Hindlimb muscle (tissue), 1 donor: ENCODE measurements around the gene SP5. TPM values are rescaled to one million over a fixed set of nuclear protein-coding genes. Genes with fewer than 3 reads are reported as not detected.
"Not testable (repeated sequence)": the region's sequence is repeated elsewhere in the genome, so short reads cannot be mapped to it uniquely, and the experiment has no call there.

ENCODE experiments used
- DNase-seq: peaks from one replicate; pipeline ENCODE4 v3.0.0-alpha.2; 2013
- polyA plus RNA-seq: library from polyadenylated mRNA; unstranded; fragments of 120-200 nt; gene quantifications from one replicate; pipeline ENCODE4 v1.2.1, GENCODE V29; 2013; ENCODE audit not compliant: insufficient read length

Gene SP5
- 5.5 TPM for polyA plus RNA-seq

DNA sequence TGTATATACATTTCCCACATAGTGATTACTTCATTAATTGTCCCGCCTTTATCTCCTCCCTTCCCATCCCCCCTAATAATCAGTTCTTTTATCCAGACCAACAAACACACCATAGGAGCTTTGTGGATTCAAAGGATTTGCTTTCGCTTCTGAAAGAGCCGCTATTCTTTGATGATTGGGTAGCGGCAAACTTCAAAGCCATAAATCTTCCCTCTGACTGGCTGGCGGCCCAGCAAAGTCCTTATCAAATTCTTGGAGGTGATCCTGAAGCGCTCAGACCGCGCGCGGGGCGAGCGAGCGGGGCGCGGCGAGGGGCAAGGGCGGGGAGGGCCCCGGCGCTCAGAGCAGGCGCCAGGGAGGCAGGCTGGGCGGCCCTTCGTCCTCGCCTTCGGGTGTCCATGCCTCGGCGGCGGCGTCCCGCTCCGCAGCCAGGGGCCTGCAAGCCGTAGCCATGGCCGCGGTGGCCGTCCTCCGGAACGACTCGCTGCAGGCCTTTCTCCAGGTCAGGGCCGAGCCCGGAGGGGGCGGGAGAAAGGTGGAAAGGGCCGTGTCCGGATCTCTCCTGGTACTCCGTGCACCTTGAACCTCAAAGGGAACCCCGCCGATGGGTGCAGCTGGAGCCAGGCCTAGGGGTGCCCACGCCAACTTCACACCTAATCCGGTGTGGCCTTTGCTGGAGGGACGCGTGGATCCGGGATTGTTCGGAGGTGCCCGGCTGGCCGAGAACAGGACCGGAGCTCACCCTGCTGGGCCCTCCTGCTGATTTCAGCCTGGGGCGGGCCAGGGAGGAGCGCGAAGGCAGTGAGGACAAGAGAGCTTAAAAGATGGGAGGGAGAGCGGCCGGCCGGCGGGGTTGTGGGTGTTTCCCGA, at the start of gene SP5:
TSS of gene SP5 (plus strand) at position 276 of the 870 bp plus-strand sequence. CDS start at position 452, 176 bp downstream.
- no peak for DNase-seq

DNA sequence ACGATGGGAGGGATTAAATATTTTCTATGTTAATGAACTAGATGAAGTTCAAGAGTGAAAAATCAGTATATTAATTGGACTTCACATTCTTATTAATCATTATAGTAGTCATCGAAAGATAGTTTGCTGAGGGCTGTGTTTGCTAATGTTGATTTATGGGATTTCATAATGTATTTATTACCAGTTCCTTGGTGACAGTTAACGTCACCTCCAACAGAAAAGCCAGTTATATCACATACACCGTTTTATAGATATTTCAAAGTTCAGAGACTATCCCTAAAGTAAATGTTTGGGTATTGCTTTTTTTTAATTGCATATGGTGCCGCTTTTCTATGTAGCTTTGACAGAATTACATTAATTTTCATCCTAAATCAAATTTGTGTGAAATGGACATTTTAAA, 49.4 kb upstream of the SP5 start:
- DNase-seq = no peak

DNA sequence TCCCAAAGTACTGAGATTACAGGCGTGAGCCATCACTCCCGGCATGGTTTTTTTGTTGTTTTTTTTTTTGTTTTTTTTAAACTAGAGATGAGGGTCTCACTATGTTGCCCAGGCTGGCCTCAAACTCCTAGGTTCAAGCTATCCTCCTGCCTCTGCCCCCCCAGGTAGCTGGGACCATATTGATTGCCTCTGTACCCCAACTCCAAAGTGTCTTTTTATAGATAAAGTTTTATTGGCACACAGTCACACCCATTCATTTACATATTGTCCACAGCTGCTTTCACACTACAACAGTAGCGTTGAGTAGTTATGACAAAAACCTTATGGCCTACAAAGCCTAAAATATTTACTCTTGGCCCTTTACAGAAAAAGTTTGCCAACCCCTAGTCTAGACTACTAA, 45.2 kb upstream of the SP5 start:
- DNase-seq = no peak

DNA sequence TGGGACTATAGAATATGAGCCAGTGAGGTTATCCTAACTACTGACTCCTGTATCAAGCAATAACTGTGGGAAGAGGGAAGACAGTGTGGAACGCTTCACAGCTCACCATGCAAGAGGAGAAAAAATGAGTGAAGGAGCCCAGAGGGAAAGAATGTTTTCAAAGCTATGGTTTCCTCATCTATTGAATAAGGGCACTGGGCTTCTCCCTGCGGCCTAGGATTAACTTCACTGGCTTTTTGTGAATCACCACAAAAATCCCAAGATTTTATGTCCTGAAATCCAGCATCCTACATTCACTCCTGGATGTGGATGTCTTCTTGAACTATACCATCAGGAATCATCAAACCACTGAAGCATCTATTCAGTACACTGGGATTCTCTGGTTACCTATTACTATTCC, 44.5 kb upstream of the SP5 start:
- no peak for DNase-seq

DNA sequence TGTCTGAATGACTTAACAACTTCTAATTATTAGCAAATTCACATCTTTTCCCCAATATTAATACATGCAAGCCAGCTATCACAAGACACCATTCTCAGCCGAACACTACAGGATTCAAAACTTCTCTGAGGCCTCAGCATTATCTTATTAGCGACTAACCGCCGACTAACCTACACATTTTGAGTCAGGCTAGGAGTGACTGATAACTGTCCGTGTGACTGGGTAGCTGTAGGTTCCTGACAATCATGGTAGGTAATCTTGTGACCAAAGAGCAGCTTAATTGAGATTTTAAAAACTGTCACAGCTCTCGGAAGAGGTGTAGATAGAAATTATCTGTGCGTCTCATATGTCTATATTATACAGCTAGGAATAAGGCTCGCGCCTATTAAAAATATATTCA, 44.1 kb upstream of the SP5 start:
- DNase-seq = no peak

DNA sequence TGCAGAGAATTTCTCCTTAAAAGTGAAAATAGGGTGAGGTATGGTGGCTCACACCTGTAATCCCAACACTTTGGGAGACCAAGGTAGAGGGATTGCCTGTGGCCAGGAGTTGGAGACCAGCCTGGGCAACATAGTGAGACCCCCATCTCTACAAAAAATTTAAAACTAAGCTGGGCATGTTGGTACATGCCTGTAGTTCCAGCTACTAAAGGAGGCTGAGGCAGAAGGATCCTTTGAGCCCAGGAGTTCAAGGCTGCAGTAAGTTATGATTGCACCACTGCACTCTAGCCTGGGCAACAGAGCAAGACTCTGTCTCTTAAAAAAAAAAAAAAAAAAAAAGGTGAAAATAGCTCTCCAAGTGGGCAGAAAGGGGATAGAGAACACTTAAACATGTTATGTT, 40.9 kb upstream of the SP5 start:
- DNase-seq = not testable (repeated sequence)

DNA sequence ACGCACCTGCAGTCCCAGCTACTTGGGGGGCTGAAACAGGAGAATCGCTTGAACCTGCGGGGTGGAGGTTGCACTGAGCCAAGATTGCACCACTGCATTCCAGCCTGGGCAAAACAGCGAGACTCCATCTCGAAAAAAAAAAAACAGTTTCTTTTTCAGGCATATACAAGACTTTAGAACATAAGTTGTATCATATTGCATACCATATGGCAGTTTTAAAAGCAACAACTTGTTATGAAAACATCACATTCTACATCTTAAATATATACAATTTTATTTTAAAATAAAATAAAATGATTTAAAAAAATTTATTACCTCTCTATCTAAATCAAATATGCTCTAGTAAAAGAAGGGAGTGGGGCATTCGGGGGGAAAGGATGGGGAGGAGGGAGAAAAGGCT, 39.4 kb upstream of the SP5 start:
- DNase-seq = no peak

DNA sequence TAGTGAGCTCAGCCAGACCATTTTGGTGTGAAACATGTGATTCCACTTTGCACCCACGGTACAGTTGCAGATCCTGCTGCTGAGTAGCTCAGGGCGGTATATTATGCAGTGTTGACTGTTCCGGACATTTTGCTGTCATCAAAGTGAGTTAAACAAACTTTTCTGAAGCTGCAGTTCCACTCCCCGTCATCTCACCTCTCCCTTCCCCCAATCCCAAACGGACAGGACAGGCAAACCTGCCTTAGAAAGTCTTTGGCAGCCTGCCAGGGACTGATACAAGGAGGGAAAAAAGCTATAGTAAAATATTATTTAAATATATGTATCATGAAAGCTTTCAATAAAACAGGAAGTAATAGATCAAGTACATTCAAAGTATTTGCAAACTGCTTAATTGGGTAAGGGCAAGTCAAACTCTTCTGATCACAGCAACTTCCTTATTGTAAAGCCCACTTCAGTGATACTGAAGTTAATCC, 35.5 kb upstream of the SP5 start:
- no peak for DNase-seq

DNA sequence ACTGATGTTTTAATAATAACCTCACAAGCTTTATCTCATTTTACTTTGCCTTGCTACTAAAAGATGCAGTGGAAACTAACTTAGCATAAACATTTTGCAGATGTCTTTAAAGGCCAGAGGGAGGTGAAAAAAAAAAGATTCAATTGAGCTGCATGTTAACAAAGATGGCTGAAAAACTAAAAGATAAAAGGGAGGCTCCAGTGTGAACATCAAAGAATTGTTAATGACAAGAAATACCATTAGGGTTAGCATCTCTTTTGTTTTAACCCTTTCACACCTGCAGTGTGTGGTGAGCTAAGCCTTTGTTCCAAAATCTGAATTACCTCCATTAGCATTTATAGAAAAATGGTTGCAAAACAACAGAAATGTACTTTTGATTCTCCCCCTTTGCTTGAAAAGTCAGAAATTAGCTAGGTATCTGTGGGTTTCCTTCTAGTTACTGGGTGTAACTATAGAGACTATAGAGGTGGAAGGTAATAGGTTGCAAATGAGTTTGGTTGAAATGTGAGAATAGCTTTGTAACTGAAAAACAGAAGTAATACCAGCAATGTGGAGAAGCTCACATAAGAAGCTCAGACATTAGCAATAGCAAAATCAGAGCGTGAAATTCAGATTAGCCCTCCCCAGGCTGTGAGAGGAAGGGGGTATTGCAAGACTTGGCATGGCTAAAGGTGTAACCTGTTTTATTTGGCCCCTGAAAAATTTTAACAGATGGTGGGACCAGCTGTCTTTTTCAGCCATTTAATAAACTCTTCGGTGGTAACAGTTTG, 34.8 kb upstream of the SP5 start:
- no peak for DNase-seq

DNA sequence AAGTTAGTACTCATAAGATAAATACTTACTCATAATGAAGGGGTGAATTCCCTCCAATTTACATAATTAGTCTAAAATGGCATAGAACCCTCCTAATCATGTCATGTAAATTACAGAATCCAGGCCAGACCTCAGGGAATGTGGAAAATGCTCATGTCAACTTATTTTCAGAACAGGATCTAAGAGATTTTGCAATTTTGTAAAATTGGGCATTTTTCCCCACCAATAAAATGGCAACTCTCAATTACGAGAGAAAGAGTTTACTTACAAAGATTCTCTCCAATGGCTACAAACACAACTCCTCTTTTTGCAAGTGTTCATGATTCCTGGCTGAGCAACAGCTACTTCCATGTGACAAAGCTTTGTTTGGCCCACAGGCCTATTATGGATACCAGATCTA, 33.8 kb upstream of the SP5 start:
- no peak for DNase-seq

DNA sequence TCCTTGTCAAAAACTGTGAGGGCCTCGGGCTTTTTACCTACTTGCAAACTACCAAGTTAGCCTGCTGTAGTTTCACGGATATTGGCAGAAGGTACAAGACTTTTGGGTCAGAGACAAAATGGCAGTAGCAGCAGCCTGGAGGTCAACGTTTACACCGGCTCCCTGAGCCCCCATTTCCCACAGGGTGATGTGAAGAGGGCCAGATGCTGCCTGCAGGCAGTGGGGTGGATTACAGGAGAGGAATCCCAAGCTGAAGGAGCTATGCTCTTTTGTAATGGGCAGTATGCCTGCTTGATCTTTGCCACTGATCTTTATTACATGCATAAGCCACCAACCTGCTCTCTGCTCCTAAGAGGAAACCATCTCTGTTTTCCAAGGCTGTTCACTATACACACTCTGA, 29.5 kb upstream of the SP5 start:
- no peak for DNase-seq

DNA sequence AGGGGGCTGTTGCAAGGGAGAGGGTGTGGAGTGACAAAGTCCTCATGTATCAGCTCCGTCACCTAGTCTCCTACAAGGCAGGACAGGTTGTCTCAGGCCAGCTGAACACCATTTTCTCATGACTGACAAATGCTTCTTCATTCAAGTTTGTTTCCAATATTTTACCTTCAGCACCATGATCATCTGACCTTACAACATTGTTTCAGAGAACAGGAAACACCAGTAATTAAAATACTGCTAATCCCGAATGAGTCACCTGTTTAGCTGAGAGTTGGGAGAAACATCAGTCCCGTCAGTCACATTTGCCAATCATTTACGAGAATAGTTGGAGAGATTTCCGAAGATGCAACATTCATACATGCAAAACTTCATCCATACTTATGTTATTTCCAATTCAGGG, 25.7 kb upstream of the SP5 start:
- DNase-seq = no peak

DNA sequence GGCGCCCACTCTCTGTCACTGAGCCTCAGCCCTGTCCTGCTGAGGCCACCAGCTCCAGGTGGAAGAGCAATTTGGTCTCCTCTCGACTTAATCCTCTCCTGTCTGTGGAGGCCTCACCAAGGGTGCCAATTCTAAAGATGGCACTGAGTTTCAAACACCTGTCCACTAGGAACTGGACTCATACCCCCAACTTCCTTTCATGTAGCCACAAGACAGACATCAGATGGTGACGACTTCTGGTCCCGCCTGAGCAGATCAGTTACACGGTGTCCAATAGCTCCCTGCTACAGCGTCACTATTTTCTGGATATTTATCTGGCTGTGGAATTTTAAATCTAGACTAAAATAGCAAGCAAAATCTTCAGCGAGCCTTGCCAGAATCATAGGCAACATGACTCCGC, 24.5 kb upstream of the SP5 start:
- no peak for DNase-seq

DNA sequence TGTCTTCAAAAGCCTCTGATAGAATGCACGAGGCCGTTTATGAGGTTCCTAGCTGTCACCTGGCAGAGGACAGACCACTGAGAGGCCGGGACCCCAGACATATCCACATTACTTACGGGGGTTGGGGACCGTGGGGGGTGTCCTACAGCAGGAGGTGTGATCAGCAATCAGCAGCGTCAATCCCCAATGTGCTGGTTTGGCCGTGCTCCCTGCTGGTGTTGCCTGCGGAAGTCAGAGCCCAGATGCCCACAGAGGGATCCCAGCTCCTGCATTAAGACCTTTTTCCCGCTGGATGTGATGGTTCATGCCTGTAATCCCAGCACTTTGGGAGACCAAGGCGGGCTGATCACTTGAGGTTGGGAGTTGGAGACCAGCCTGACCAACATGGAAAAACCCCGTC, 20.8 kb upstream of the SP5 start:
- DNase-seq = no peak

DNA sequence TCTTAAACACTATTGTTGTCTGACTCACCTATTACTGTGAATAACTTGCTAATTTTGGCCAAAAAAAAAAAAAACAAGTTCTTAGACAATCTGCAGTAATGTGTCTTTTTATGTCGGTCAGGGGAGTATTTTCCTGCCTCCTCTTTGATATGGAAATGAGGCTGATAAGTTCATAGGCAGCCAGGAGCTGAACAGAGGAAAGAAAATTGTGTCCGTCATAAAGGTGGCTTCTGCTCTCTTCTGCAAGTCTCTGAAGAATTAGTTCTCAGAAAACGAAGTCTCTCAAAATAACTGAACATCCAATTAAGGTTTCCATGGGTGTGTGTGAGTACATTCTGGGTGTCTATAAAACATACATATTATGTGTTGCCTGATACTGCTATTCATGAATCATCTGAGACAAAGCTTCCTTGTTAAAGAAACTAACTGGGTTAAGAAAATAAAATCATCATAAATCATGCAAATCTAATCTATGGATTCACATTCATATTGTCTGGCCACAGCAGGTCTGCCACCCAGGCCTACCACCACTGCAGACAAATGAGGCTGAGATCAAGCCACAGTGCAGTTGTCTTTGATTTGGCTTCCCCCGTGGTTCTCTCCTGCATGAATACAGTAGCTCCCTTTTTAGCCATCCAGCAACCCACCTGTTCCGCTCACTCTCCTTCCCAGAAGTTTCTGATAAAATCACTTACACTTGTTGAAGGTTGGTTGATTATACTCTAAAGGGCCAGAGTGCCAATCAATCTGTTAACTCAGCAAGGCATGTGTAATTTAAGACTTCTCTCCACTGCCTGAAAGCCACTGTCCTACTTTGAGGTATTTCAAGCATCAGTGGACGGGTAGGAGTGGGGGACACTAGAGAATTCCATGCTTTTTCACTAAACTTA, 19.4 kb upstream of the SP5 start:
- DNase-seq = no peak

DNA sequence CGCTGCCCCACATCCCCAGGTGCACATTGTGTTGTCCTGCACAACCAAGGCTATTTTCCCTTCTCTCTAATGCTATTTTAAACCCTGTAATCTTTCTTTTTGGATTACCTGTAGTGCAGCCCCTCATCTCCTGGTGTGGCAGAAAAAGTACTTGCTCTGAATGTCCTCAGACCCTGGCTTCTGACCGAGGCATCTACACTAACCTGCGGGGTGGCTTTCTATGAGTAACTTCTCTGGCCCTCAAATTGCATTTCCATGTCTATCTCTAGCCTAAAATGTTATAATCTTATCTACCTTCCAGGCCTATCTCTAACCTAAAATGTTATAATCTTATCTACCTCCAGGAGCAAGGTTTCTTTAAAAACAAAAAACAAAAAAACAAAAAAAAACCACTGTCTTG, 18.2 kb upstream of the SP5 start:
- DNase-seq = no peak

DNA sequence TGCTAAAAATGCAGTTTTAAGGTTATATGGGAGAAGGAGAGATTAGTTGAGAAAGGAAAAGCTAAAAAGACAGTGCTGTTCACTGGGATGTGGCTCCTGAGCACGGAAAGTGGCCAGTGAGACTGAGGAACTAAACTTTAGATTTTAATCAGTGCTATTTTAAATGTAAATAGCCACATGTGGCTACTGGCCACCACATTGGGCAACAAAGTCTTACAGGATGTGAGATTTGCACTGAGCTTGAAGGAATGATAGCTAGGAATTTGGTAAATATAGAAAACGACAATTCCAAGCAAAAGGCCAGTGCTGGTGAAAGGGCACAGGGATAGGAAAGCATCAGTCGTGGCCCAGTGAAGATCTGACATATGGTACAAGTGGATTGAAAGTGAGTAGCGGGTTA, 14.1 kb upstream of the SP5 start:
- no peak for DNase-seq

DNA sequence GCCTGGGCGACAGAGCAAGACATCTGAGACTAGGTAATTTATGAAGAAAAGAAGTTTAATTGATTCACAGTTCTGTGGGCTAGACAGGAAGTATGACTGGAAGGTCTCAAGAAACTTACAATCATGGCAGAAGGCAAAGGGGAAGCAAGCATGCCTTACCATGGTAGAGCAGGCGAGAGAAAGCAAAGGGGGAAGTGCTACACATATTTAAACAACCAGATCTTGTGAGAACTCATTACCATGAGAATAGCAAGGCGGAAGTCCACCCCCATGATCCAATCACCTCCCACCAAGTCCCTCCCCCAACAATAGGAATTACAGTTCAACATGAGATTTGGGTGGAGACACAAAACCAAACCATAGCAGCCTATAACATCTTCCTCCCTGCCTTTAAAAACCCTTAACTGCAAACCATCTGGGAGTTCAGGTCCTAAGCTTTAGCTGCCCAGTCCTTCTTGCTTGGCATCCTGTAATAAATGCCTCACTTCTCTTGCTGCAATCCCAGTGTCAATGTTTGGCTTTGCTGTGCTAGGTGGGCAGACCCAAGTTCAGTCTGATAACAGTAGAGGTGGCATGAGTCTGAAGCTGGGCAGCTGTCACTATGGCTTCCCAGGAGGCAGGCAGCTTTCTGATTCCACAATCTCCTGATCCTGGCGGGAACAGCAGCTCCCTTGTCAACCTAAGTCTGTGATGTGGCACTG, 11.2 kb upstream of the SP5 start:
- DNase-seq = no peak

DNA sequence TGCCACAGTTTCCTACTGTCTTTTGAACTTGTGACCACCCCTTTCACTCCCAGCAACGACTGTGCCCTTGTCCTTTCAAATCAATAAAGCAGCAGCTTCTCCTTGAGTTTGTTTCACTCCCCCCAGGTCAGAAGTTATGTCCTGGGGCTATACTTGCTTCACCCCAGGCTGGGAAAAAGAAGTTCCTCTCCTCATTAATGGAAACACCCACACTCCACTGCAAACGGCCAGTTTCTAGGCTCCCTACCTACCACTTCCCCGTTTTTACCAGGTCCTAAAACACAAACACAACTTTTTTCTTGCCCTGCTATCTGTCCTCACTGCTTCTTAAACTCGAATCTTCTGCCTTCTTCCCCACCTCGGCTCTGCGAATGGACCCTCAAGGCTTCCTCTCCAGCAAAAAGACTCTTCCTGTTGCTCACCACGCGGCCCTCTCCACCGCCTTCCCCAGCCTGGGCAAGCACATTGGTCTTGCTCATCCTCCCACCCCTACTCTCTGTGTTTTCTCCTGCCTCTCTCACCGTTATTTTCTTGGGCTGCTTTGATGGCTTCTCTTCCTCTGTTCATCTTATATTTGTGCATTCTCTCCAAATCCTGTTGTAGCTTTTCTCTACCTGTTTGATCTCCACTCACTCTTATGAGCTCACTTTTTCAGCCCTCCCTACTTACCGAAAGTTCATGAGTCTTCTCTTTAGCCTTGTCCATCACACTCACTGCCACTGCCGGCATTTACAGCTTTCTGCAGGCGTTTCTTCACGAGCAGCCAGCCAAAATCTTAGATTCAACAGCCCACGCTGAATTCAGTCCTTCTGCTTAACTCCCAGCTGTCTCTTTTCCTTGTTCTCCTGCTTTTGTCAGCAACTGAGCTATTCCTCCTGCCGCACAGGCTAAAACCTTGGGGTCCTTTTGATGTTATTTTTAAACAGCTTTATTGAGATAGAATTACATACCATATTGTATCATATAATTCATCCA, 7.0 kb upstream of the SP5 start:
- DNase-seq = no peak

DNA sequence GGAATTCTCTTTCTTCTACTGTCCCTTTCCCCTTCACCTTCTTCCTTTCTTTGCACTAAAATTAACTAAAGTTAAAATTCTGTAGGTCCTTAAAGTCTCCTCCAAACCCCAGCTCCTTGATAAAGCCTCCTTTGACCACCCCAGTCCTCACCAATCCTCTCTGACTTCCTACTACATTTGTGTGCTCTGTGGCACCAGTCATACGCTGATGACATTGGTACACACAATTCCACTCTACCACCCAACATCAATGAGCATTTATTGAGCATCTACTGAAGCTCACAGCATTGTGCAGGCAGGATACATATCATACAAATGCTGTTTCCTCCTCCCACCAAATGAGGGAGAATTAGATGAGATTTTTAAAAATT, 4.5 kb upstream of the SP5 start:
- DNase-seq = no peak

DNA sequence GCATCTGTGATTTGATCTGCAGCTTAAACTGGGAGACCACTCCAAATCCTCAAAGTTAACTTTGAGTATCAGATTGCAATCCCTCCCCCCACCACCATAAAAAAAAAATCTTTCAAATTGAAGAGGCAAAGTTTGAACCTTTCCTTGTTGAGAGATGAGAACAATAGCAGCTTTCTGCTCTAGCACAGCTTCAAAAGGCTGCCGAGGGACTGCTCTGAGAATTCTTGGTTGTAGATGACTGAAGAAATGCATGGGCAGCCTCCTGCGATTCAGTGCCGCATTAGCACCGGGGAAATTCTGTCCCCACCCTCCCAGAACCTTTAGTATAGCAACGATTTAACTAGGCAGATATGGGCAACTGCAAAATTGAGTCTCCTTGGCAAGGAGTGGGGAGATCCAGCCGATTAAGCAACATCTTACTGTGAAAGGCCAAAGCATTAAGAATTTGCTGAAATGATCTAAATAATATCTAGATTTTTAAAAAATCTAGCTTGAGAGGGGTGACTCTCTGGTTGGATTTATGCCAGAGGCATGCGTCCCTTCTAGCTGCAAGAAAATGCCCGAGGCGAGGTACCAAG, 3.9 kb upstream of the SP5 start:
- DNase-seq = no peak
